HepG2 (cell line): Measurements from ENCODE around the gene SP6. TPM values are rescaled to one million over a fixed set of nuclear protein-coding genes. Genes with fewer than 3 reads are reported as not detected.

ENCODE experiments used
- E2F1 ChIP-seq: sonication (generic); formaldehyde crosslinking; IDR thresholded peaks from 2 replicates; pipeline ENCODE4 v1.5.0; 2020; ENCODE audit warnings: missing genetic modification reagents
- EP300 ChIP-seq, 3 experiments: sonication (generic) in 1 of 3; formaldehyde crosslinking in 1 of 3; IDR thresholded peaks; 2 replicates each; pipeline versions ENCODE4 v1.5.1 to v1.6.1; 2011 to 2020; ENCODE audit warnings: low read depth in 2 of 3, low read length in 2 of 3, borderline replicate concordance in 1 of 3, improper control_type of control experiment in 1 of 3, mild to moderate bottlenecking in 1 of 3, missing genetic modification reagents in 1 of 3, moderate library complexity in 1 of 3
- GTF2F1 ChIP-seq: fragments of 150-350 bp; IDR thresholded peaks from 2 replicates; pipeline ENCODE4 v1.6.1; 2014; ENCODE audit warnings: low read length
- GZF1 ChIP-seq: sonication (generic); formaldehyde crosslinking; IDR thresholded peaks from 2 replicates; pipeline ENCODE4 v1.5.1; 2020; ENCODE audit warnings: mild to moderate bottlenecking, missing genetic modification reagents
- HNRNPUL1 ChIP-seq: fragments of 200-400 bp; formaldehyde crosslinking; IDR thresholded peaks from 2 replicates; pipeline ENCODE4 v1.6.1; 2017; ENCODE audit warnings: low read depth, mild to moderate bottlenecking, low read length, moderate library complexity
- HOXD1 ChIP-seq: sonication (generic); formaldehyde crosslinking; IDR thresholded peaks from 2 replicates; pipeline ENCODE4 v1.5.0; 2020; ENCODE audit warnings: missing genetic modification reagents
- MAX ChIP-seq: IDR thresholded peaks from 2 replicates; pipeline ENCODE4 v1.6.1; 2012; ENCODE audit warnings: inconsistent platforms
- NFE2 ChIP-seq: sonication (generic); formaldehyde crosslinking; IDR thresholded peaks from 2 replicates; pipeline ENCODE4 v1.4.0; 2020; ENCODE audit warnings: missing genetic modification reagents
- TCF7 ChIP-seq: sonication (generic); IDR thresholded peaks from 2 replicates; pipeline ENCODE4 v1.6.1; 2016; ENCODE audit warnings: antibody characterized with exemption, low read depth
- ZBTB44 ChIP-seq: sonication (generic); formaldehyde crosslinking; IDR thresholded peaks from 2 replicates; pipeline ENCODE4 v1.4.0; 2020; ENCODE audit warnings: missing genetic modification reagents
- ZKSCAN1 ChIP-seq: fragments of 150-350 bp; IDR thresholded peaks from 2 replicates; pipeline ENCODE4 v1.6.1; 2014; ENCODE audit warnings: low read length
- ZNF205 ChIP-seq: IDR thresholded peaks from 2 replicates; pipeline ENCODE4 v1.6.1; 2018; ENCODE audit warnings: missing biosample characterization, missing genetic modification reagents
- ZNF337 ChIP-seq: sonication (generic); formaldehyde crosslinking; IDR thresholded peaks from 2 replicates; pipeline ENCODE4 v1.5.1; 2020; ENCODE audit warnings: missing genetic modification reagents, low read depth, mild to moderate bottlenecking, borderline replicate concordance
- ZNF34 ChIP-seq: sonication (generic); formaldehyde crosslinking; IDR thresholded peaks from 2 replicates; pipeline ENCODE4 v1.4.0; 2020; ENCODE audit warnings: mild to moderate bottlenecking, missing genetic modification reagents, borderline replicate concordance
- ZNF512 ChIP-seq: sonication (generic); formaldehyde crosslinking; IDR thresholded peaks from 2 replicates; pipeline ENCODE4 v1.4.0; 2020; ENCODE audit warnings: mild to moderate bottlenecking, missing genetic modification reagents
- ZNF644 ChIP-seq: IDR thresholded peaks from 2 replicates; pipeline ENCODE4 v1.6.1; 2016; ENCODE audit warnings: low read depth
- ZNF749 ChIP-seq: sonication (generic); formaldehyde crosslinking; IDR thresholded peaks from 2 replicates; pipeline ENCODE4 v1.8.0; 2022; ENCODE audit warnings: mild to moderate bottlenecking, missing genetic modification reagents, moderate library complexity, borderline replicate concordance
- ZSCAN29 ChIP-seq: sonication (generic); formaldehyde crosslinking; conservative IDR thresholded peaks from 2 replicates; pipeline ENCODE4 v1.4.0; 2020; ENCODE audit warnings: mild to moderate bottlenecking, missing genetic modification reagents
- ZZZ3 ChIP-seq: sonication (generic); formaldehyde crosslinking; IDR thresholded peaks from 2 replicates; pipeline ENCODE4 v1.4.0; 2020; ENCODE audit warnings: missing genetic modification reagents, mild to moderate bottlenecking, borderline replicate concordance
- polyA plus RNA-seq, 8 experiments: library from polyadenylated mRNA; depleted of rRNA in 3 of 8; stranded (reverse) in 7 of 8; unstranded in 1 of 8; fragments of >200 nt; fragmentation: Illumina TruSeq in 4 of 8; extraction: Trizol in 4 of 8; gene quantifications; 2 replicates each; pipeline versions ENCODE4 v1.2.1 to v1.2.3, GENCODE V29; 2011 to 2016; ENCODE audit warnings: low read depth in 4 of 8, missing spikeins in 1 of 8, mixed read lengths in 1 of 8; ENCODE audit not compliant: insufficient read depth in 1 of 8
- total RNA-seq, 5 experiments: library from RNA; depleted of rRNA; stranded (reverse); fragments of >200 nt; fragmentation: Illumina TruSeq; extraction: Trizol; gene quantifications; 2 replicates each; pipeline ENCODE4 v1.2.3, GENCODE V29; 2016; ENCODE audit warnings: low read depth in 1 of 5
- TF ChIP-seq, protein P1 (sequence below): sonication (generic); formaldehyde crosslinking; IDR thresholded peaks from 2 replicates; pipeline ENCODE4 v1.5.0; 2020; ENCODE audit warnings: missing genetic modification reagents

Gene SP6
- total and polyA plus RNA-seq, 2 of the 13 experiments (the other 11 are each of a cell fraction or from before 2014, with no cell fraction given): 0.07 TPM

DNA sequence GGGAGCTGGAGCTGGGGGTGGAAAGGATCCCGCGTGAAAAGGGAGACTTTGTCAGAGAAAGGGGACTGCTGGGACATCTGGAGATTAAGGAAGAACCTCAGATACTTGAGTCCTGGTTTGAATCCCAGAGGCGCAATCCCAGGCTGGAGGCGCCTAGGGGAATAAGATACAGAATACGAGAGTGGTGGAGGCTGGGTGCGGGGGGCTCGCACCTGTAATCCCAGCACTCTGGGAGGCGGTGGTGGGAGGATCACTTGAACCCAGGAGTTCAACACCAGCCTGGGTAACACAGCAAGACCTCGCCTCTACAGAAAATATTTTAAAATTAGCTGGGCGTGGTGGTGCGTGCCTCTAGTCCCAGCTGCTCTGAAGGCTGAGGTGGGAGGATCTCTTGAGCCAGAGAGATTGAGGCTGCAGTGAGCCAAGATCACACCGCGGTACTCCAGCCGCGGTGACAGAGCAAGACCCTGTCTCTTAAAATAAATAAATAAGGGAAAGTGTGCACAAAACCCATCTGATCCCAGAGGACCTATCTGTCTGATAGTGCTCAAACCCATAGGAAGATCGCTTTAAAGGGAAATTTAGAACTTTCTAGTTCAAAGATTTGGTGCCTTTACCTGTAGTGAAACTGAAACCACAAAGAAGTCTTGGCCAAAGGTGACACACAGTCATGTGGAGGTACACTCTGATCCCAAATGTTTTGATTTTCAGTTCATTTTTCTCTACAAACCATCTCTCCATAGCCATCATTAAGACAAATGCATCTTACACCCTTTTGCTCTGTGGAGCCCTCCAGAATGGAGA lies 9.3 kb downstream of the SP6 start (continued):
- TF ChIP-seq GZF1 (CRISPR knock-in tag): no peak
- TF ChIP-seq ZNF205 (CRISPR knock-in tag): no peak
- TF ChIP-seq ZNF749 (CRISPR knock-in tag): no peak
- TF ChIP-seq ZNF644 (CRISPR knock-in tag): no peak
- TF ChIP-seq ZNF512 (CRISPR knock-in tag): no peak
- TF ChIP-seq E2F1: no peak
- TF ChIP-seq, protein P1, sequence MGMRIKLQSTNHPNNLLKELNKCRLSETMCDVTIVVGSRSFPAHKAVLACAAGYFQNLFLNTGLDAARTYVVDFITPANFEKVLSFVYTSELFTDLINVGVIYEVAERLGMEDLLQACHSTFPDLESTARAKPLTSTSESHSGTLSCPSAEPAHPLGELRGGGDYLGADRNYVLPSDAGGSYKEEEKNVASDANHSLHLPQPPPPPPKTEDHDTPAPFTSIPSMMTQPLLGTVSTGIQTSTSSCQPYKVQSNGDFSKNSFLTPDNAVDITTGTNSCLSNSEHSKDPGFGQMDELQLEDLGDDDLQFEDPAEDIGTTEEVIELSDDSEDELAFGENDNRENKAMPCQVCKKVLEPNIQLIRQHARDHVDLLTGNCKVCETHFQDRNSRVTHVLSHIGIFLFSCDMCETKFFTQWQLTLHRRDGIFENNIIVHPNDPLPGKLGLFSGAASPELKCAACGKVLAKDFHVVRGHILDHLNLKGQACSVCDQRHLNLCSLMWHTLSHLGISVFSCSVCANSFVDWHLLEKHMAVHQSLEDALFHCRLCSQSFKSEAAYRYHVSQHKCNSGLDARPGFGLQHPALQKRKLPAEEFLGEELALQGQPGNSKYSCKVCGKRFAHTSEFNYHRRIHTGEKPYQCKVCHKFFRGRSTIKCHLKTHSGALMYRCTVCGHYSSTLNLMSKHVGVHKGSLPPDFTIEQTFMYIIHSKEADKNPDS (CRISPR knock-in tag): no peak
- TF ChIP-seq EP300 (IDR thresholded peaks at IDR 0.05; ENCODE audit: low read depth in 2 of 2, low read length in 2 of 2): no peak
- TF ChIP-seq EP300 (CRISPR knock-in tag; IDR thresholded peaks at IDR 0.05; ENCODE audit: borderline replicate concordance): no peak
- no peak for TF ChIP-seq ZBTB44 (CRISPR knock-in tag)
- TF ChIP-seq ZKSCAN1: no peak
- TF ChIP-seq MAX: no peak
- no peak for TF ChIP-seq ZZZ3 (CRISPR knock-in tag)
- no peak for TF ChIP-seq HNRNPUL1
- no peak for TF ChIP-seq HOXD1 (CRISPR knock-in tag)
- TF ChIP-seq ZNF337 (CRISPR knock-in tag): no peak
- TF ChIP-seq NFE2 (CRISPR knock-in tag): no peak
- TF ChIP-seq ZSCAN29: no peak
- TF ChIP-seq TCF7: no peak
- TF ChIP-seq ZNF34 (CRISPR knock-in tag): no peak
- TF ChIP-seq GTF2F1: no peak
